NK-92 treated with Interleukin-12 subunit alpha and Interleukin-12 subunit beta, amount 100 ng/mL, for 24 hours (cell line): Measurements from ENCODE around the gene VAV3.

Experiments used
- DNase-seq: peaks from one replicate; lab custom pipeline; 2025; lab: John Stamatoyannopoulos, UW

VAV3 gene

DNA sequence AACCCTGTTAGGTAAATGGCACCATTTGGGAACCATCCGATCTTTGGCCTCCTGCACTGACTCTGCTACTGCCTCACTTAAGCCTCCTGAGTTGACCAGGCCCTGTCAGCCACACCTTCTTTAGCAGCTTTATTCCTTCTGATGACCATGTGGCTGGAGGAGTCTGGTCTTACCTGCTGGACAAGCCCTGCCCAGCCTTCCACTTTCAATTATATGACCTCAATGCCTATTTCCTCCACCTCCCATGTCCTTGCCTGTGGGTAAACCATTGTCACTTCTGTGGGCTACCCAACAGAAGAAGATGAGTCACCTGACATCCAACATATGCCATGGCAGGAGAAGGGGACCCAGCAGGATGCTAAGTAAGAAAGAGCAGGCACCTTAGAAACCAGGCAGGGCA is 430.3 kb downstream of the VAV3 start:
- DNase-seq: no peak

GRCh38 chr1:107533436-107533835 is 431.5 kb downstream of the VAV3 start:
- DNase-seq: no peak

GRCh38 chr1:107532318-107532717 is 432.7 kb downstream of the VAV3 start:
- DNase-seq: no peak

DNA sequence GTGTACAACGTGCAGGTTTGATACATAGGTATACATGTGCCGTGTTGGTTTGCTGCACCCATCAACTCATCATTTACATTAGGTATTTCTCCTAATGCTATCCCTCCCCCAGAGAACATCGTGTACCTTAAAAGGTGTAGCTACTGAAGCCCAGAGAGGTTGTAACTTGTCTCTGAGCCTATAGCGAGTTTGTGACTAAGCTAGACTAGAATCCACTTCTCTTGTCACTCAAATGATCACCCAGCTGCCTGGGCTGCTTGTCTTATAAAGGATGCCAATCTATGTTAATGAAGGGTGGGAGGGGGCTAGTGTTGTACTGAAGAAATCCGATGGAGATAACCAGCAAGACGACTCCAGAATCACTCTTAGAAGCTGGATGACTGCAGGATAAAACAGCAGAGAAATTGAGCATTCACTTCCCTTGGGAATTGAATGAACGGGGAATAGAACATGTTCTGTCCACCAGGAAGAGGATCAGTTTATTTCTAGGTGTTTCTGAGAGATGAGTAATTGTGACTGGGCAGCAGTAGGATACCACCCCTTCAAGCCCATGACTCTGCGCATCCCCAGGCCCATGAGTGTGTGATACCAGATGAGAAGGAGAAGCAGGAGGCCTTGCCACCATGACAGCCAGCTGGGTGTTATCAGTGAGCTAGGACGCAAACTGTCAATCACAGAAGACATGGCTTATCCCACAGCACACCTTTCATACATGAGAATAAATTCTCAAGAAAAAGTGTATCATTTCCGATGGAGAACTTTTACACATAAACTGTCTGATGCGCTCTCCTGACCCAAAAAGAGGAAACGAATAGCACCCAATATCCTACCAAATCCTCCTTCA is 433.7 kb downstream of the VAV3 start:
- no peak for DNase-seq

GRCh38 chr1:107530543-107530942 is 434.4 kb downstream of the VAV3 start:
- DNase-seq: no peak

GRCh38 chr1:107529511-107530149 is 435.4 kb downstream of the VAV3 start:
- no peak for DNase-seq

DNA sequence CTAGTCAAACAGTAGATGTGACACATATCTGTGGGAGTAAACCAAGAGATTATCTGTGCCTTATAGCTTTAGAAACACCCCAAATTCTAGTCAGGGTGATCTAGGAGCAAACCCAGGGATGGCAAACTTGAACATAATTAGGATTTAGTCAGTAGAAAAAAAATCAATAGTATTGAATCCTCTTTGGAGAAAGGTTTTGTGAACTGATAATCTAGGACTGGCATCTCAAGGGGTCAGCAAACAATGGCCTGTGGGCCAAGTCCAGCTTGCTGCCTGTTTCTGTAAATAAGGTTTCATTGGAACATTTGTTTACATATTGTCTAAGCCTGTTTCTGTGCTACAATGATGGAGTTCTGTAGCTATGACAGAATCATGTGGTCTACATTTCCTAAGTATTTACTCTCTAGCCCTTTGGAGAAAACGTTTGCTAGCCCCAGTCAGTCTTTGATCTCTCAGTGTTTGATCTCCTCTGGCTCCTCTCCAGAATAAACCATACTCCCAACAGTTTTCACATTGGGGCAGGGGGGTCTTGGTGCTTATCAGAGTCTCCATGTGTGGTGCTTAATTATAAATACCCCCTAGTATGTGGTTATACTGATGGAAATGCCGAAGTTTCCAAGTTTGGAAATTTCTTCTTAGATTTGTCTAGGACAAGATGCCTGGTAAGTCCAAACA is 438.3 kb downstream of the VAV3 start:
- no peak for DNase-seq

- no peak for DNase-seq
These were observed 439.0 kb downstream of the VAV3 start for GRCh38 chr1:107525961-107526360.

GRCh38 chr1:107525145-107525544 is 439.8 kb downstream of the VAV3 start:
- DNase-seq: no peak

- DNase-seq: no peak
These were observed 440.7 kb downstream of the VAV3 start for GRCh38 chr1:107524301-107524700.

GRCh38 chr1:107523736-107524135 is 441.2 kb downstream of the VAV3 start:
- no peak for DNase-seq

DNA sequence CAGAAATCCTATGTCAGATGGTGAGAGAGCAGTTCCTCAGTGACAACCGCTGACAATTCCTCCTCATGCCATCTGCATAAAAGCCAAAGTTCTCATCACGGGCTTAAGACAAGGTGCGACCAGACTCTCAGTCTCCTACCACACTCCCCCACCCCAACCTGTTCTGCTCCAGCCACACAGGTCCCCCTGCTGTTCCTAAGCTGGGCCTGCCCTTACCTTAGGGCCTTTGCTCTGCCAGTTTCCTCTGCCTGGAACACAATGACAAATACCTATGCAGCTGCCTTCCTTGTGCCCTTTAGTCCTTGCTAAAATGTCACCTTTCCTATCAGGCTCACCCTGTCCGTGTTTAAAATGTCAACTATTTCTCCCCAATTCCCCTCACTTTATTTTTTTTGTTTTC is 441.9 kb downstream of the VAV3 start:
- no peak for DNase-seq
